ENCODE data around the gene CDKL1.

Gene CDKL1

GRCh38 chr14:50334211-50334610, 62.5 kb downstream of the CDKL1 start:
- DNase-seq (ENCODE audit: low read depth) = no peak
- TF ChIP-seq MYC (IDR thresholded peaks at IDR 0.05; ENCODE audit: low read depth, low read length) (no peak), MAX (IDR thresholded peaks at IDR 0.05; ENCODE audit: low read depth, low read length) (no peak), CTCF (IDR thresholded peaks at IDR 0.05; ENCODE audit: low read depth, low read length) (no peak), POLR2A (IDR thresholded peaks at IDR 0.05; ENCODE audit: extremely low read depth, insufficient read length) (no peak)
- H3K4me3 ChIP-seq (ENCODE audit: low read depth, low read length) = no peak overlapping the region

- TF ChIP-seq MYC (IDR thresholded peaks at IDR 0.05; ENCODE audit: low read depth, low read length) (no peak), MAX (IDR thresholded peaks at IDR 0.05; ENCODE audit: low read depth, low read length) (no peak), CTCF (IDR thresholded peaks at IDR 0.05; ENCODE audit: low read depth, low read length) (no peak), POLR2A (IDR thresholded peaks at IDR 0.05; ENCODE audit: extremely low read depth, insufficient read length) (no peak)
- peak; percentile 80 for DNase-seq (ENCODE audit: low read depth)
- no peak overlapping the region for H3K4me3 ChIP-seq (ENCODE audit: low read depth, low read length)
These were observed 63.6 kb downstream of the CDKL1 start for GRCh38 chr14:50333014-50333509.

GRCh38 chr14:50331596-50331995, 65.1 kb downstream of the CDKL1 start:
- no peak for DNase-seq (ENCODE audit: low read depth)
- H3K4me3 ChIP-seq (ENCODE audit: low read depth, low read length) = no peak overlapping the region
- TF ChIP-seq CTCF (IDR thresholded peaks at IDR 0.05; ENCODE audit: low read depth, low read length) (no peak), POLR2A (IDR thresholded peaks at IDR 0.05; ENCODE audit: extremely low read depth, insufficient read length) (no peak), MAX (IDR thresholded peaks at IDR 0.05; ENCODE audit: low read depth, low read length) (no peak), MYC (IDR thresholded peaks at IDR 0.05; ENCODE audit: low read depth, low read length) (no peak)

- peak overlapping the region; percentile 12 for H3K4me3 ChIP-seq (ENCODE audit: low read depth, low read length)
- TF ChIP-seq CTCF (IDR thresholded peaks at IDR 0.05; ENCODE audit: low read depth, low read length) (peak; percentile 89), MYC (IDR thresholded peaks at IDR 0.05; ENCODE audit: low read depth, low read length) (0 out of 2 replicates have a peak, but pooled peaks have one; percentile 28), POLR2A (IDR thresholded peaks at IDR 0.05; ENCODE audit: extremely low read depth, insufficient read length) (no peak), MAX (IDR thresholded peaks at IDR 0.05; ENCODE audit: low read depth, low read length) (peak; percentile 17; the same call in 1 of the 2 replicates)
- peak; percentile 95 for DNase-seq (ENCODE audit: low read depth)
These were observed 75.5 kb downstream of the CDKL1 start for GRCh38 chr14:50321009-50321660.

GRCh38 chr14:50320283-50320682, 76.4 kb downstream of the CDKL1 start:
- DNase-seq (ENCODE audit: low read depth) = no peak
- TF ChIP-seq MYC (IDR thresholded peaks at IDR 0.05; ENCODE audit: low read depth, low read length) = no peak
- TF ChIP-seq CTCF (IDR thresholded peaks at IDR 0.05; ENCODE audit: low read depth, low read length) = no peak
- TF ChIP-seq MAX (IDR thresholded peaks at IDR 0.05; ENCODE audit: low read depth, low read length) = no peak
- TF ChIP-seq POLR2A (IDR thresholded peaks at IDR 0.05; ENCODE audit: extremely low read depth, insufficient read length) = no peak
- H3K4me3 ChIP-seq (ENCODE audit: low read depth, low read length) = no peak overlapping the region

Data from NB4 (cell line).